CD14-positive monocyte (primary cell): Measurements from ENCODE around the gene WDR76. TPM values are rescaled to one million over a fixed set of nuclear protein-coding genes. Genes with fewer than 3 reads are reported as not detected.
"Not testable (repeated sequence)": the region's sequence is repeated elsewhere in the genome, so short reads cannot be mapped to it uniquely, and the experiment has no call there.

Experiments
- DNase-seq, 3 donors: peaks; one replicate each; pipeline ENCODE4 v3.0.0-alpha.2; 2011 to 2022
- H2AFZ ChIP-seq: 2 replicates; pipeline ENCODE4 v1.6.0; 2012; ENCODE audit warnings: mild to moderate bottlenecking, low read depth, low read length, inconsistent platforms; ENCODE audit not compliant: insufficient read depth, poor library complexity, severe bottlenecking
- H3K27ac ChIP-seq, 2 donors: 1 replicate in 1 of 2; 2 replicates in 1 of 2; pipeline ENCODE4 v1.5.1; 2012 to 2013; ENCODE audit warnings: low read length in 2 of 2, control low read depth in 1 of 2, inconsistent platforms in 1 of 2, low read depth in 1 of 2, mild to moderate bottlenecking in 1 of 2
- H3K27me3 ChIP-seq, 2 donors: one replicate each; pipeline versions ENCODE4 v1.6.0 to v1.6.1; 2011 to 2013; ENCODE audit warnings: low read length in 2 of 2; ENCODE audit not compliant: control insufficient read depth in 2 of 2, insufficient read depth in 2 of 2
- H3K36me3 ChIP-seq, 2 donors: replicated peaks in 1 of 2; 1 replicate in 1 of 2; 2 replicates in 1 of 2; pipeline versions ENCODE4 v1.5.1 to v1.6.1; 2012 to 2013; ENCODE audit warnings: low read length in 2 of 2, control low read depth in 1 of 2, inconsistent platforms in 1 of 2, mild to moderate bottlenecking in 1 of 2; ENCODE audit not compliant: insufficient read depth in 2 of 2, control insufficient read depth in 1 of 2
- H3K4me1 ChIP-seq, 2 donors: 1 replicate in 1 of 2; 2 replicates in 1 of 2; pipeline versions ENCODE4 v1.5.1 to v1.6.1; 2012 to 2013; ENCODE audit warnings: low read length in 2 of 2, control low read depth in 1 of 2, inconsistent platforms in 1 of 2, mild to moderate bottlenecking in 1 of 2, moderate library complexity in 1 of 2; ENCODE audit not compliant: insufficient read depth in 2 of 2, control insufficient read depth in 1 of 2
- H3K4me2 ChIP-seq: replicated peaks from 2 replicates; pipeline ENCODE3; 2012; ENCODE audit warnings: low read length, moderate library complexity, mild to moderate bottlenecking; ENCODE audit not compliant: poor library complexity, severe bottlenecking; ENCODE audit errors: extremely low read depth
- H3K4me3 ChIP-seq, 3 experiments: fragments of 200-600 bp in 1 of 3; sonication (generic) in 1 of 3; replicated peaks in 1 of 3; 1 replicate in 2 of 3; 2 replicates in 1 of 3; pipeline ENCODE4 v1.5.1; 2011 to 2013; ENCODE audit warnings: low read length in 3 of 3, mild to moderate bottlenecking in 3 of 3, control low read depth in 2 of 3, low read depth in 2 of 3, inconsistent platforms in 1 of 3, moderate library complexity in 1 of 3
- H3K79me2 ChIP-seq: 2 replicates; pipeline ENCODE4 v1.6.0; 2012; ENCODE audit warnings: mild to moderate bottlenecking, control low read depth, inconsistent platforms, low read length, moderate library complexity; ENCODE audit not compliant: insufficient read depth
- H3K9ac ChIP-seq: 2 replicates; pipeline ENCODE4 v1.6.0; 2017; ENCODE audit warnings: low read length, mild to moderate bottlenecking; ENCODE audit not compliant: insufficient read depth, poor library complexity, severe bottlenecking
- H3K9me3 ChIP-seq, 2 donors: replicated peaks in 1 of 2; 1 replicate in 1 of 2; 2 replicates in 1 of 2; pipeline versions ENCODE4 v1.5.1 to v1.6.1; 2012 to 2013; ENCODE audit warnings: low read length in 2 of 2, control low read depth in 1 of 2; ENCODE audit not compliant: control insufficient read depth in 1 of 2, insufficient read depth in 1 of 2
- H4K20me1 ChIP-seq: 2 replicates; pipeline ENCODE4 v1.6.0; 2012; ENCODE audit warnings: mild to moderate bottlenecking, low read length, control low read depth, moderate library complexity; ENCODE audit not compliant: insufficient read depth
- H3K27ac Mint-ChIP-seq, 7 donors: one replicate each; pipeline ENCODE4 v1.8.0; 2020; ENCODE audit warnings: mild to moderate bottlenecking in 7 of 7, mixed read lengths in 7 of 7, moderate library complexity in 6 of 7, inconsistent platforms in 2 of 7
- H3K27me3 Mint-ChIP-seq, 3 donors: one replicate each; pipeline ENCODE4 v1.8.0; 2021 to 2022; ENCODE audit warnings: low read depth in 3 of 3, mild to moderate bottlenecking in 3 of 3, mixed read lengths in 3 of 3, moderate library complexity in 3 of 3, inconsistent platforms in 1 of 3
- H3K36me3 Mint-ChIP-seq, 2 donors: one replicate each; pipeline ENCODE4 v1.8.0; 2020; ENCODE audit warnings: mixed read lengths in 2 of 2, inconsistent platforms in 1 of 2, mild to moderate bottlenecking in 1 of 2
- H3K4me1 Mint-ChIP-seq: one replicate; pipeline ENCODE4 v1.8.0; 2020; ENCODE audit warnings: mild to moderate bottlenecking, mixed read lengths
- H3K4me3 Mint-ChIP-seq, 2 donors: one replicate each; pipeline ENCODE4 v1.8.0; 2020; ENCODE audit warnings: mild to moderate bottlenecking in 2 of 2, mixed read lengths in 2 of 2, moderate library complexity in 1 of 2
- H3K9me3 Mint-ChIP-seq, 7 donors: one replicate each; pipeline ENCODE4 v1.8.0; 2020 to 2022; ENCODE audit warnings: mixed read lengths in 7 of 7, mild to moderate bottlenecking in 6 of 7, moderate library complexity in 6 of 7, inconsistent platforms in 2 of 7
- WGBS: methylation state at CpG from one replicate; pipeline ENCODE4 v1.1.5; 2013; ENCODE audit warnings: missing lambda C conversion rate; ENCODE audit not compliant: insufficient coverage; 5-methylcytosine and 5-hydroxymethylcytosine counted together
- intact Hi-C, 2 donors: fragments of 100-400 bp; cut with micrococcal nuclease; formaldehyde crosslinking; loops; one replicate each; pipeline versions ENCODE4 v1.15.0 to v1.15.1; 2023
- polyA plus RNA-seq, 3 donors: library from polyadenylated mRNA; depleted of rRNA in 1 of 3; unstranded in 2 of 3; stranded (reverse) in 1 of 3; fragments of 300-500 nt in 2 of 3; fragments of >200 nt in 1 of 3; fragmentation: Illumina TruSeq in 2 of 3; gene quantifications; 1 replicate in 2 of 3; 2 replicates in 1 of 3; pipeline ENCODE4 v1.2.3, GENCODE V29; 2012 to 2021
- TF ChIP-seq, protein P1 (sequence below): fragments of 200-600 bp; IDR thresholded peaks from one replicate; pipeline ENCODE4 v1.8.0; 2022; ENCODE audit warnings: antibody characterized with exemption, mild to moderate bottlenecking

Gene WDR76
- polyA plus RNA-seq, 3 donors = 0.32 to 0.91 (median 0.40) TPM

DNA sequence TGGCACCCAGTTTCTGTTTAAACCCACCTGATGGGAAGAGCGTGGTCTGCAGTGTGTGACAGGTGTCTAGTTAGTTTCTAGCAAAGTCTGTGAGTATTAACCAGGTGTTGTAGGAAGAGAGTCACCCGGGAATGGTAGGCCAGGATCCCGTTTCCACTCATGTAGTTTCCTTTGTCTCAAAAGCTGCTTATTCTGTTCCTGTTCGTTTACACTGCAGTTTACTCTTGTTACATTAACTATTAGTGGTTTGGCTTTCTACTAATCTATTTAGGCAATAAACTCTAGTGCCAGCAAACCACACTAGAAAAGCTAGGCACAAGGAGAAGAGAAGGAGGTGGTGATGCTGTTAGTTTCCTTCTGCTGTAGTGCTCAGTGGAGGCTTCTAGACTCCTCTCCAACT, 32.7 kb downstream of the WDR76 start:
- DNase-seq = no peak
- no peaks in the 10 kb centered on the region for H3K4me1 Mint-ChIP-seq
- no peak overlapping the region for H3K27ac Mint-ChIP-seq
- H3K36me3 Mint-ChIP-seq = peaks cover 25 to 61% of the 10 kb centered on the region in 2 donors
- H3K9ac ChIP-seq = no peak overlapping the region
- WGBS = 100% methylated on average over 1 of the region's 4 CpGs
- no peaks in the 10 kb centered on the region for H3K4me1 ChIP-seq
- intact Hi-C loops = no loop called here
- H2AFZ ChIP-seq = no peak overlapping the region
- no peak overlapping the region for H3K27ac ChIP-seq
- H3K9me3 ChIP-seq = no peaks in the 10 kb centered on the region
- H3K36me3 ChIP-seq = peaks cover 20 to 58% of the 10 kb centered on the region in 2 donors
- peaks cover 0 to 3% (median 0%) of the 10 kb centered on the region in 3 donors for H3K27me3 Mint-ChIP-seq
- H3K27me3 ChIP-seq = no peaks in the 10 kb centered on the region
- H3K9me3 Mint-ChIP-seq = peaks cover 0 to 2% (median 0%) of the 10 kb centered on the region in 7 donors
- H3K79me2 ChIP-seq = no peaks in the 10 kb centered on the region
- no peak overlapping the region for H3K4me2 ChIP-seq
- H4K20me1 ChIP-seq = no peaks in the 10 kb centered on the region
- no peak overlapping the region for H3K4me3 Mint-ChIP-seq
- TF ChIP-seq, protein P1, sequence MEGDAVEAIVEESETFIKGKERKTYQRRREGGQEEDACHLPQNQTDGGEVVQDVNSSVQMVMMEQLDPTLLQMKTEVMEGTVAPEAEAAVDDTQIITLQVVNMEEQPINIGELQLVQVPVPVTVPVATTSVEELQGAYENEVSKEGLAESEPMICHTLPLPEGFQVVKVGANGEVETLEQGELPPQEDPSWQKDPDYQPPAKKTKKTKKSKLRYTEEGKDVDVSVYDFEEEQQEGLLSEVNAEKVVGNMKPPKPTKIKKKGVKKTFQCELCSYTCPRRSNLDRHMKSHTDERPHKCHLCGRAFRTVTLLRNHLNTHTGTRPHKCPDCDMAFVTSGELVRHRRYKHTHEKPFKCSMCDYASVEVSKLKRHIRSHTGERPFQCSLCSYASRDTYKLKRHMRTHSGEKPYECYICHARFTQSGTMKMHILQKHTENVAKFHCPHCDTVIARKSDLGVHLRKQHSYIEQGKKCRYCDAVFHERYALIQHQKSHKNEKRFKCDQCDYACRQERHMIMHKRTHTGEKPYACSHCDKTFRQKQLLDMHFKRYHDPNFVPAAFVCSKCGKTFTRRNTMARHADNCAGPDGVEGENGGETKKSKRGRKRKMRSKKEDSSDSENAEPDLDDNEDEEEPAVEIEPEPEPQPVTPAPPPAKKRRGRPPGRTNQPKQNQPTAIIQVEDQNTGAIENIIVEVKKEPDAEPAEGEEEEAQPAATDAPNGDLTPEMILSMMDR = no peak
- no peak overlapping the region for H3K4me3 ChIP-seq

DNA sequence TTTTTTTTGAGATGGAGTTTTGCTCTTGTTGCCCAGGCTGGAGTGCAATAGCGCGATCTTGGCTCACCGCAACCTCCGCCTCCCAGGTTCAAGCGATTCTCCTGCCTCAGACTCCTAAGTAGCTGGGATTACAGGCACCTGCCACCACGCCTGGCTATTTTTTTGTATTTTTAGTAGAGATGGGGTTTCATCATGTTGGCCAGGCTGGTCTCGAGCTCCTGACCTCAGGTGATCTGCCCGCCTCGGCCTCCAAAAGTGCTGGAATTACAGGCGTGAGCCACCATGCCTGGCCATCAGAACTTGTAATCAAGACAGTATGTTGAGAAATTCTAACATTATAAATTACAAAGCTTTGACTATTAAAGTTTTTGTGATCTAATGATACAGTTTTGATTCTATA, 39.8 kb downstream of the WDR76 start:
- H3K4me1 ChIP-seq, H3K4me3 ChIP-seq, H3K9me3 Mint-ChIP-seq, intact Hi-C loops, H3K27ac ChIP-seq, H3K9ac ChIP-seq, H3K27me3 Mint-ChIP-seq, H2AFZ ChIP-seq, H4K20me1 ChIP-seq, H3K9me3 ChIP-seq, H3K79me2 ChIP-seq, H3K4me3 Mint-ChIP-seq, H3K27me3 ChIP-seq, DNase-seq, H3K27ac Mint-ChIP-seq, H3K4me2 ChIP-seq, H3K4me1 Mint-ChIP-seq: not testable (repeated sequence)
- H3K36me3 ChIP-seq = peaks cover 3 to 43% of the 10 kb centered on the region in 2 donors
- peaks cover 29 to 47% of the 10 kb centered on the region in 2 donors for H3K36me3 Mint-ChIP-seq
- 97% methylated on average over 4 of the region's 10 CpGs for WGBS
